Globus pallidus (tissue), 1 donor: ENCODE results near the gene IGFN1.

Experiments used
- DNase-seq: peaks from one replicate; pipeline ENCODE4 v3.0.0-alpha.2; 2015; ENCODE audit warnings: low spot score

Gene IGFN1

DNA sequence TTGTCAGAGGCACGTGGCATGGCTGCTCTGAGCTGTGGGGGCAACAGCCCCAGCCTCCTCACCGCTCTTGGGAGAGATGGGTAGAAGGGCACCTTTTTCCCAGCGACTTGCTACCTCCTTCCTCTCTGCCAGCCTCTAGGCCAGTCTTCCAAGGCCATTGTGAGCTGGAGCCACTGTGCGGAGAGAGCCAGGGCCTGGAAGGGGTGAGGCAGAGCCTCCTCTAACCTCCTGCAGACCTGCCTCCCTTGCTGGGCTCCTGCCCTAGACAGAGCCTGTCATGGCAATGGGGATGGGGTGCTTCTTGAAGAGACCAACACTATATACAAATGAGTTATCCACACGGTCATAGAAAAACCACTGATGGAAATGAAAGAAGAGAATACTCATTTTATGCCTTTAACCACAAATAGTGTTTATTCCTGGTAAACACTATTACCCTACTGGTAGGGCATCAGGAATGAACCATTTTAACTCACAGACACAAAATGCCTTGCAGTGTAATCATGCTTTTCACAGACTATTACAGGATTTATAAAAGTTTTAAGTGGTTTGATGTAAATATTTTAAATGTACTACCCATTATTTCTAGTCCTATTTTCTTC, 5.0 kb upstream of the IGFN1 start:
- DNase-seq = no peak

- no peak for DNase-seq
Measured at GRCh38 chr1:201186192-201186591, 4.4 kb upstream of the IGFN1 start.

DNA sequence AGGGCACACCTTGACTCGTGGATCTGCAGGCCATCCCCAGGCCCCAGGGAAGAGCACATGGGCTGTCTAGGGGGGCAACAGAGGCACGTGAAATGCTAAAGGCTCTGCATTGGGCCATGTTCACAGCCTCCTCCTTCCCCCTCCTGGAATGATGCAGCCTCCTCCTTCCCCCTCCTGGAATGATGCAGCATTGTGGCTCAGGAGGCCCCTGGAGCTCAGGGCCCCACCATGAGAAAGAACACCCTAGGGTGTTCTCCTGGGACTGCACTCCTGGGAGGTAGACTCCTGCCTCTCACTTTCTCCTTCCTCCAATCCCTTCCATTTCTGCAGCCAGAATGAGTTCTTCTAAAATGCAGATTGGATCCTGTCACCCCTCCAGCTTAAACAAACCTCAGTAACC, 1.5 kb upstream of the IGFN1 start:
- no peak for DNase-seq

- no peak for DNase-seq
Measured at GRCh38 chr1:201190005-201190404, 619 bp upstream of the IGFN1 start.

DNA sequence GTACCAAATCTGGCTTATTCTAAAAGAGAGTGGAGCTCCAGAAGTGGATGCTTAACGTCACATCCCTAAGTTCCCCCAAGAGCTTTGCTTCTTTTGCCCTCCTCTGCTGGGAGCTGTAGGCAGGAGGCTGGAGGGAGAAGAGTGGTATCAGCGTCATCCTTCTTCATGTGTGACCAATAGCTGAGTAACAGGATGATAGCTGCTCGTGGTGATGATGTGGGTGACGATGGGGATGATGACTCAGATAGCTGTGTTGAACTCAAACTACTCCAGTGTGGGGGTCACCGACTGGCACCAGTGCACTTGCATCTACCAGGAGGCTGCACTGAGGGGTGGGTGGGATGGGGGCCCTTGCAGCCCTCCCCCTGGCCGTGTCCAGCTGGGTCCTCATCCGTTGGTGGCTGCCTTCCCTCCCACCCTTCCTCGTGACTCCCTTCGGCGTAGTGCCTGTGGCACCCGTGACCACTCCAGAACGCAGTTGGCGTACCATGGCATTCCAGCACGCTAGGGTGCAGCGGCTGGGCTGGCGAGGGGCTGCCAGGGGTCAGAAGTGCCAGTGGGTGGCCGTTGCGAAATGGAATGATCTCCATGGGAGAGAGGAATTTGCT, 1.1 kb downstream of the IGFN1 start:
- no peak for DNase-seq

- DNase-seq = no peak
Measured at GRCh38 chr1:201192261-201192788, 1.7 kb downstream of the IGFN1 start.

DNA sequence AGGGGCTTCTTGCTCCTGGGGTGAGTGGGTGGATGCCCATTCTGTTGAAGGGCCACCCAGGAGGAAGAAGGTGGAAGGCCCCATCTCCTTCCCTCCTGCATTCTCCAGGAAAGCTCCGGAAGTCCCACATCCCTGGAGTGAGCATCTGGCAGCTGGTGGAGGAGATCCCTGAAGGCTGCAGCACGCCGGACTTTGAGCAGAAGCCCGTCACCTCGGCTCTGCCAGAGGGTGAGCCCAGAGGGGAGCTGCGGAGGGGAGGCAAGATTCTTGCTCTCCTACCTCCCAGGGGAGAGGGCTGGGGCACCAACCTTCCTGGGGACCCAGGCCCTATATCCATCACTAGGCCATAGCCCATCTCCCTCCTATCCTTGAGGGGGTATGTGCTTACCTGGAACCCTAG, 3.4 kb downstream of the IGFN1 start:
- DNase-seq = no peak

DNA sequence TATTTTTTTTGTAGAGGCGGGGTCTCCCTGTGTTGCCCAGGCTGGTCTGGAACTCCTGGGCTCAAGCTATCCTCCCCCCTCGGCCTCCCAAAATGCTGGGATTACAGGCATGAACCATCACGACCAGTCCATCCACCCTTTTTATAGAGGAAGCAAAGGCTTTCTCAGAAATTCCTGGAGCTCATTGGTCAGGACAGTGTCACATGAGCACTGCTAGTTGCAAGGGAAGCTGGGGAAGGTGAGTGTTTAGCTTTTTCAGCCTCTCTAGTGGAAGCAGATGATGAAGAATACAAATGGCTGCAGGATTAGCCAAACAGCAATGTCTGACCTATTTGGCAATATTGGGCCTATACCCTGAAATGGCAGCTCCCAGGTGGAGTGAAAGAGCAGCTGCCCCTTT, 8.0 kb downstream of the IGFN1 start:
- DNase-seq = no peak

- no peak for DNase-seq
Measured at GRCh38 chr1:201205036-201205435, 14.4 kb downstream of the IGFN1 start.

DNA sequence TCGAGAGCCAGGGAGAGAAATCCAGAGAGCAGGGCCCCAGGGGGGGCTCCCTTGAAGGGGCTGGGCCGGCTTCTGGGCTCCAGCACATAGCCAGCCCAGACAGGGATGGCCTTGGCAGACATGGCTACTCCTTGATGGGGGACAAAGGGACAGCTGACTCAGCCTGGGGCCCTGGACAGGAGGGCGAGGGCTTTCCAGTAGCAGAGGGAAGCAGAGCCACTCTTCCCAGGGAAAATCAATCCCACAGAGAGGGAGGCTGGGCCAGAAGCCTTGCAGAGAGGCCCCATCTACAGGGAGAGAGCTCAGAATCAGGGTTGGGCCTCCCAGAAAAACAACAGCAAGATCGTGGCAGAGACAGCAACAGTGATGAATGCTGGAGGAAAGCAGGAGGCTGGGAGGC, 15.6 kb downstream of the IGFN1 start:
- peak; percentile 10 for DNase-seq

- DNase-seq = no peak
Measured at GRCh38 chr1:201207046-201207445, 16.4 kb downstream of the IGFN1 start.

GRCh38 chr1:201208236-201208635, 17.6 kb downstream of the IGFN1 start:
- DNase-seq = no peak

DNA sequence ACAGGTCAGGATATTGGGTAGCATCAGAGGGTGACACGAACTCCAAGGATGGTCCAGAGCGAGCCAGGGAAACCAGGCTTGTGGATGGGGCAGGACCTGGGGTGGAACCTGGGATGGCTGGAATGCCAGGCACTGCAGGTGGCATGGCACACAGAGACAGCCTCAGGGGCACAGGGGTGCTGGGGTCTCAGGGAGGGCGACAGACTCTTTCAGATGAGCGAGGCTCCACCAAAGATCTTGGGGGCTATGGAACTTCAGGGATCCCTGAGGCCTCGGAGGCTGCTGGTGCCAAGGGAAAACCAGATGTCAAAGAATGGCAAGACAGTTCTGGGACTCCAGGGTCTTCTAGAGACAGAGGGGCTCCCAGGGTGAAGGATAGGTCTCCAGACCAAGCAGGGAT, 21.4 kb downstream of the IGFN1 start:
- no peak for DNase-seq

DNA sequence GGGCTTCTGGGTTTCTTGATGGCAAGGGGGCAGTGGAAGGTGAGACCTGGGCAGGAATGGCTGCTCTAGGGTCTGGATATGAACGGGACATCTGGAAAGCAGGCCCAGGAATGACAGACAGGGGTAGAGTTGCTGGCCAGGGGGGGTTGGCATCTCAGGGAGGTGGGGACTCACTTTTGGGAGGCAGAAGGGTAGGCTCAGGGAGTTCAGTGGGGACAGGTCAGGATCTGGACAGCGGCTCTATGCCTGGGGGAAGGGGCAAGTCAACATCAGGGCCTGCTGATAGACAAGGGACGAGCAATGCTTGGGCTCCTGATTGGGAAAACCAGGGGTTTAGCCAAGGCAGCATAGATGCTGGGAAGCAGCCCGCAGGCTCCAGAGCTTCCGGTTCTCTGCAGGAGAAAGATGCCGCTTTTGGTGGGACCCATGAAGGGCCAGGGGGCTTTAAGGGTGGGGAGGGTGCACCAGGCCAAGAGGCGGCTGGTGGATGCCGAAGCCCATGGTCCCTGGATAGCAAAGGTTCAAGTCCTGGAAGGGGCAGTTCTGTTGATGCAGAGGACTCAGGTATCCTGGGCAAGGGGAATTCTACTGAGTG, 21.9 kb downstream of the IGFN1 start:
- DNase-seq = no peak

- no peak for DNase-seq
Measured at GRCh38 chr1:201213106-201213770, 22.6 kb downstream of the IGFN1 start.

GRCh38 chr1:201213926-201214325, 23.3 kb downstream of the IGFN1 start:
- no peak for DNase-seq

GRCh38 chr1:201214461-201214860, 23.8 kb downstream of the IGFN1 start:
- no peak for DNase-seq

GRCh38 chr1:201214886-201215285, 24.3 kb downstream of the IGFN1 start:
- DNase-seq = no peak

GRCh38 chr1:201215531-201216357, 25.1 kb downstream of the IGFN1 start:
- no peak for DNase-seq

DNA sequence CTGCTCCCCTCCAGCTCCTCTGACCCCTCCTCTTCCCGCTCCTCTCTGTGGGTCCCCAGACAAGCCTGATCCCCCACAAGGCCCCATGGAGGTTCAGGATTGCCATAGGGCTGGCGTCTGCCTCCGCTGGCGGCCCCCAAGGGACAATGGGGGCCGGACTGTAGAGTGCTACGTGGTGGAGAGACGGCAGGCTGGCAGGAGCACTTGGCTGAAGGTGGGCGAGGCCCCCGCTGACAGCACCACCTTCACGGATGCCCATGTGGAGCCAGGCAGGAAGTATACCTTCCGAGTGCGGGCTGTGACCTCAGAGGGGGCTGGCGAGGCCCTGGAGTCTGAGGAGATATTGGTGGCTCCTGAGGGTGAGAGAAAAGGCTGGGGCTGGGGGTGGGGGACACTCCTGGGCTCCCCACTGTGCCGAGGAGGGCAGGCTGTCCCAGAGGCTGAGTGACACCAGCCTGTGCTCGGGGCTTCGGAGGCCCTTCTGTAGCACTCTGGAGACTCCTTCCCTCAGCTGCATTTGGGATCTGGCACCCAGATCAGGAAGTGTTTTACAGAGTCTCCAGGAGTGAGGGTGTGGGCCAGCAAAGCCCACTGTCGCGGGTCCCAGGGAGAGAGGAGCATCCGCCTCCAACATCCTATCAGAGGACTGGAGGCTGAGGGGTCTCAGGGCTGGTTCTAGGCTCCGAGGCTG, 25.9 kb downstream of the IGFN1 start:
- no peak for DNase-seq

GRCh38 chr1:201217146-201217545, 26.5 kb downstream of the IGFN1 start:
- DNase-seq = no peak

- no peak for DNase-seq
Measured at GRCh38 chr1:201217851-201218250, 27.2 kb downstream of the IGFN1 start.
